PC-9 (cell line): Measurements from ENCODE around the gene TMEM94.

Experiments used
- CTCF ChIP-seq: fragments of 200-600 bp; sonication (generic); conservative IDR thresholded peaks from 2 replicates; pipeline ENCODE4 v1.6.1; 2017; ENCODE audit warnings: mixed run types, antibody characterized with exemption, mild to moderate bottlenecking, moderate library complexity
- EZH2 ChIP-seq: fragments of 200-600 bp; sonication (generic); IDR thresholded peaks from 2 replicates; pipeline ENCODE4 v1.8.0; 2017; ENCODE audit warnings: antibody characterized with exemption, low read depth

GRCh38 chr17:75542728-75543336, 86.4 kb downstream of the TMEM94 start:
- no peak for TF ChIP-seq CTCF
- no peak for TF ChIP-seq EZH2
